ENCODE measurements around the gene ZNF215.
"Not testable (repeated sequence)": the region's sequence is repeated elsewhere in the genome, so short reads cannot be mapped to it uniquely, and the experiment has no call there.

ZNF215 gene

DNA sequence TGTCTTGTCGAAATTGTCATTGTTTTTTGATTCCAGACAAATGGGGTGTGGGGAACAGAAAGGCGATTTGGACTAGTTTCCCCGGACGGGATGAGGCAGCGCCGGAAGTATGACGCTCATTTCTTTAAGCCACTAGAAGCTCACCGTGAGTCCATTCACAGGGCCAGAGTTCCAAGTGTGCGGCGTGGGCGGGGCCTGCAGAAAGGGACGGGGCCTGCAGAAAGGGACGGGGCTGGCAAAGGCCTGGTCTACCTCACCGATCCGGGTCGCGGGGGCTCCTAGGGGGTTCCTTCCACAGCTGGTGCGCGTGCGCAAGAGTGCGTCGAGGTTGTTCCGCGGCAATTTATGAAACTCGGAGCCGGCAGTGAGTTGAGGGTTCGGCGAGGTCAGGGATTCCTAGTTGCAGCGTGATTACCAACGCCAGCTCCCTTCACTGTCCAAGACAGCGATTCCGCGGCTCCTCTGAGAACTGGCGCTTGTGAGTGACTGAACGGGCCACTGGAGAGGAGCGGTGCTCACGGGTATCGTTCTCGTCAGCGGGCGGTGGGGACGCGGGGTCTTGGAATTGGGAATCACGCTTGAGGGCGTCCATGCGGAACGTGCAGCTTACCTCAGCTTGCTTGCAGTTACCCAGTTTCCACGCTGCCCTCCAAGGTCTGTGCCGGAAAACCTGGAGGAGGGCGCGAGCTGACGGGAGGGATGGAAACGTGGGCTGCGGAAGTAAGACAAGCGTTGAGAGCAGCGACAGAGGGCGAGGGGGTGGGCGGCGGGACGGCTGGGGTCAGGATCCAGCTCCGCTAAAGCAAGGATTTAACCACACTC lies at the start of gene ZNF215:
Gene ZNF215 (plus strand): TSS at position 219 of the 822 bp plus-strand sequence. CDS start 5,847 bp downstream, outside the sequence.
- H3K27ac ChIP-seq = peak within 1 kb of the TSS; percentile 71
- H3K9ac ChIP-seq = peak within 1 kb of the TSS; percentile 78
- peaks cover 18% of the 10 kb centered on the region; the same call in 1 of the 2 replicates for H3K79me2 ChIP-seq (ENCODE audit: insufficient read depth, low read depth)

GRCh38 chr11:6876914-6877313 lies 49.3 kb upstream of the ZNF215 start:
- Histone ChIP-seq H3K36me3 (ENCODE audit: insufficient read depth) (no peaks in the 10 kb centered on the region), H2AFZ (ENCODE audit: low read depth) (no peak overlapping the region), H3K27me3 (ENCODE audit: insufficient read depth, low read depth) (no peaks in the 10 kb centered on the region), H4K20me1 (ENCODE audit: insufficient read depth) (no peaks in the 10 kb centered on the region), H3K27ac (no peak overlapping the region), H3K4me3 (IDR thresholded peaks at IDR 0.05; ENCODE audit: insufficient read depth, low read depth, low read length) (no peak overlapping the region), H3K79me2 (ENCODE audit: insufficient read depth, low read depth) (no peaks in the 10 kb centered on the region), H3K4me2 (0 out of 2 replicates have a peak overlapping the region, but pooled peaks have one; percentile 3), H3K9ac (no peak overlapping the region), H3K4me1 (ENCODE audit: low read depth, poor library complexity, severe bottlenecking) (peaks cover 7% of the 10 kb centered on the region)
- TF ChIP-seq CTCF (conservative IDR thresholded peaks at IDR 0.05; ENCODE audit: low read depth, low read length) = no peak

More for the DNA sequence above, at the start of gene ZNF215:
- H3K4me3 ChIP-seq (IDR thresholded peaks at IDR 0.05; ENCODE audit: insufficient read depth, low read depth, low read length) = no peak within 1 kb of the TSS
- H3K27me3 ChIP-seq (ENCODE audit: insufficient read depth, low read depth) = no peaks in the 10 kb centered on the region
- H3K36me3 ChIP-seq (ENCODE audit: insufficient read depth) = no peaks in the 10 kb centered on the region
- H3K4me1 ChIP-seq (ENCODE audit: low read depth, poor library complexity, severe bottlenecking) = peaks cover 20% of the 10 kb centered on the region
- peak within 1 kb of the TSS; percentile 86 for H3K4me2 ChIP-seq
- no peak for TF ChIP-seq CTCF (conservative IDR thresholded peaks at IDR 0.05; ENCODE audit: low read depth, low read length)
- H4K20me1 ChIP-seq (ENCODE audit: insufficient read depth) = no peaks in the 10 kb centered on the region
- H2AFZ ChIP-seq (ENCODE audit: low read depth) = peak within 1 kb of the TSS; percentile 98

DNA sequence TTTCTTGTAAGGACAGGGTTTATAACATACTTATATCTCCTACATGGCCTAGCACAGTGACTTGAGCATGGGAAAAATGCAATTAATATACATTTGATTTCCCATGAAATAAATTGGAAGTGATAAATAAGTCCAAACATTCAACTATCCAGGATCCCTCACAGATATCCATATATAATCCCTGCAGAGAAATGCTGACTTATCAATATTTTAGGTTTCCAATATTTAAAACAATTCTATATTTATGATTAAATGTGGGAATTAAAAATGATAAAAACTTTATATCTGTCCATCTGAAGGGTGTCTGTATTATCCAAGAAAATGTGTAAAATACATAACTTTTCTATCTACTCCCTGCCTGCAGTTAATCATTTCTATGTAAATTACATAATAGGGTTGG lies 43.5 kb upstream of the ZNF215 start:
- TF ChIP-seq CTCF (conservative IDR thresholded peaks at IDR 0.05; ENCODE audit: low read depth, low read length) = no peak

GRCh38 chr11:6887711-6888110 lies 38.5 kb upstream of the ZNF215 start:
- H3K4me1 ChIP-seq (ENCODE audit: low read depth, poor library complexity, severe bottlenecking); H3K79me2 ChIP-seq (ENCODE audit: insufficient read depth, low read depth); H3K9ac ChIP-seq; H3K4me3 ChIP-seq (IDR thresholded peaks at IDR 0.05; ENCODE audit: insufficient read depth, low read depth, low read length); H4K20me1 ChIP-seq (ENCODE audit: insufficient read depth); H2AFZ ChIP-seq (ENCODE audit: low read depth); H3K27me3 ChIP-seq (ENCODE audit: insufficient read depth, low read depth); H3K4me2 ChIP-seq; H3K36me3 ChIP-seq (ENCODE audit: insufficient read depth); H3K27ac ChIP-seq: not testable (repeated sequence)

More for the DNA sequence above, 43.5 kb upstream of the ZNF215 start:
- Histone ChIP-seq H3K27me3 (ENCODE audit: insufficient read depth, low read depth) (no peaks in the 10 kb centered on the region), H3K9ac (no peak overlapping the region), H3K36me3 (ENCODE audit: insufficient read depth) (no peaks in the 10 kb centered on the region), H2AFZ (ENCODE audit: low read depth) (no peak overlapping the region), H3K4me3 (IDR thresholded peaks at IDR 0.05; ENCODE audit: insufficient read depth, low read depth, low read length) (no peak overlapping the region), H4K20me1 (ENCODE audit: insufficient read depth) (no peaks in the 10 kb centered on the region), H3K27ac (no peak overlapping the region), H3K4me2 (no peak overlapping the region), H3K4me1 (ENCODE audit: low read depth, poor library complexity, severe bottlenecking) (no peaks in the 10 kb centered on the region), H3K79me2 (ENCODE audit: insufficient read depth, low read depth) (no peaks in the 10 kb centered on the region)

DNA sequence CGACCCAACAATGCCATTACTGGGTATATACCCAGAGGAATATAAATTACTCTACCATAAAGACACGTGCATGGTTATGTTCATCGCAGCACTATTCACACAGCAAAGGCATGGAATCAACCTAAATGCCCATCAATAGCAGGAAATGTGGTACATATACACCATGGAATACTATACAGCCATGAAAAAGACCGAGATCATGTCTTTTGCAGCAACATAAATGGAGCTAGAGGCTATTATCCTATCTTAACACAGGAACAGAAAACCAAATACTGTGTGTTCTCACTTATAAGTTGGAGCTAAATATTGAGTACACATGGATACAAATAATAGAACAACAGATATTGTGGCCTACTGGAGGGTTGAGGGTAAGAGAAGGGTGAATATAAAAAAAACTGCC lies 37.4 kb upstream of the ZNF215 start:
- H3K27me3 ChIP-seq (ENCODE audit: insufficient read depth, low read depth) = no peaks in the 10 kb centered on the region
- no peak overlapping the region for H3K9ac ChIP-seq
- H3K4me3 ChIP-seq (IDR thresholded peaks at IDR 0.05; ENCODE audit: insufficient read depth, low read depth, low read length) = no peak overlapping the region
- H4K20me1 ChIP-seq (ENCODE audit: insufficient read depth) = no peaks in the 10 kb centered on the region
- H3K4me1 ChIP-seq (ENCODE audit: low read depth, poor library complexity, severe bottlenecking) = no peaks in the 10 kb centered on the region
- no peak for TF ChIP-seq CTCF (conservative IDR thresholded peaks at IDR 0.05; ENCODE audit: low read depth, low read length)
- H3K36me3 ChIP-seq (ENCODE audit: insufficient read depth) = no peaks in the 10 kb centered on the region
- H3K4me2 ChIP-seq = no peak overlapping the region
- no peak overlapping the region for H3K27ac ChIP-seq
- H2AFZ ChIP-seq (ENCODE audit: low read depth) = no peak overlapping the region
- H3K79me2 ChIP-seq (ENCODE audit: insufficient read depth, low read depth) = no peaks in the 10 kb centered on the region

All from KMS-11 (cell line).